ENCODE measurements around the gene CCDC171. TPM values are rescaled to one million over a fixed set of nuclear protein-coding genes. Genes with fewer than 3 reads are reported as not detected.

Gene CCDC171
- total and polyA plus RNA-seq, 4 experiments from 2014 or later, result 0.11 to 1.9 (median 1.0) TPM

GRCh38 chr9:15867988-15868387 is 315.1 kb downstream of the CCDC171 start:
- Mint-ChIP-seq H3K4me1 (no peaks in the 10 kb centered on the region), H3K27ac (no peak overlapping the region), H3K4me3 (no peak overlapping the region), H3K27me3 (no peaks in the 10 kb centered on the region), H3K36me3 (no peaks in the 10 kb centered on the region), H3K9me3 (peaks cover 0 to 1% (median 0%) of the 10 kb centered on the region in 8 donors)
- intact Hi-C loops (cut with micrococcal nuclease), result no loop called here
- ChIA-PET POLR2A (ENCODE audit: partially characterized antibody) (no interaction called here), CTCF (ENCODE audit: partially characterized antibody) (interaction anchor here (0.9 kb wide), 1 partner anchor 11 kb away, joined by 3 read pairs; no protein-coding TSS in a partner anchor)
- no peaks in the 10 kb centered on the region for H3K9me3 ChIP-seq (ENCODE audit: control insufficient read depth in 1 of 2, low read length in 2 of 2)
- no peak for DNase-seq
- H3K4me3 ChIP-seq (ENCODE audit: low read length in 2 of 2), result no peak overlapping the region
- H3K4me1 ChIP-seq (ENCODE audit: insufficient read depth, low read length), result no peaks in the 10 kb centered on the region
- no peaks in the 10 kb centered on the region for H3K36me3 ChIP-seq (ENCODE audit: insufficient read depth, low read length)
- H3K27me3 ChIP-seq (ENCODE audit: insufficient read depth, low read length), result no peaks in the 10 kb centered on the region
- no peak overlapping the region for H3K27ac ChIP-seq (ENCODE audit: low read depth, low read length)

DNA sequence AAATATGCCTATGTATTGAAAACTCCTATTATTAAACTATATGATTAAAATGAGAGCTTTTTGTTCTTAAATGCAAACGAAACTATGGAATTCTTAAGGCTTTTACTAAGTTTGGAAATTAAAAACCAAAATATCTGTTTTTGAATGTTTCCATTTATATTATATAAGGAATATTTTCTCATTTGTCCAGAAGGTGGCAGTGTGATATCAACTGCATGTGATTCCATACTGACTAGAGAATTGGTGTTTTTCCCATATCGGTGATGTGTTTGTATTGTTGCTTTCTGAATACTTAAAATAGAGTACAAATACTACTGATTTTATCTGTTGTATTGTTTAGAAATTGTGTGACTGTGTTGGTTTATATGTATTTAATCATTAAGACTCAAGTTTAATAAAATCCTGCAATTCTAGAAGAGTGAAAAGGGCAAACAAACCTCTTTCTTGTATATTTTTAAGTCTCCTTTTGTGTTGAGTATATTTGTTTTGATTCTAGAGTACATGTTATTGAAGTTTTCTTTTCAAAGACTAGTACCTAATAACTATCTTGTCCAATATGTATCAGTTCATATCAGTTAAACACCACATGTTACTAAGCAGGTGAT is 320.8 kb downstream of the CCDC171 start:
- Histone ChIP-seq H3K9me3 (ENCODE audit: control insufficient read depth in 1 of 2, low read length in 2 of 2) (no peaks in the 10 kb centered on the region), H3K4me3 (ENCODE audit: low read length in 2 of 2) (no peak overlapping the region), H3K27ac (ENCODE audit: low read depth, low read length) (no peak overlapping the region), H3K36me3 (ENCODE audit: insufficient read depth, low read length) (no peaks in the 10 kb centered on the region), H3K4me1 (ENCODE audit: insufficient read depth, low read length) (no peaks in the 10 kb centered on the region), H3K27me3 (ENCODE audit: insufficient read depth, low read length) (no peaks in the 10 kb centered on the region)
- no peaks in the 10 kb centered on the region for H3K36me3 Mint-ChIP-seq
- H3K4me1 Mint-ChIP-seq, result no peaks in the 10 kb centered on the region
- no peak overlapping the region for H3K27ac Mint-ChIP-seq
- H3K27me3 Mint-ChIP-seq, result no peaks in the 10 kb centered on the region
- DNase-seq, result no peak
- H3K9me3 Mint-ChIP-seq, result peaks cover 0 to 1% (median 0%) of the 10 kb centered on the region in 8 donors
- intact Hi-C loops (cut with micrococcal nuclease), result no loop called here
- H3K4me3 Mint-ChIP-seq, result no peak overlapping the region
- ChIA-PET POLR2A (ENCODE audit: partially characterized antibody) (no interaction called here), CTCF (ENCODE audit: partially characterized antibody) (interaction anchor here (1.2 to 1.8 kb wide), 3 partner anchors 8 to 1588 kb away, joined by 3 to 7 read pairs (median 6); no protein-coding TSS in a partner anchor)

GRCh38 chr9:15882328-15882727 is 329.5 kb downstream of the CCDC171 start:
- Mint-ChIP-seq H3K27me3 (no peaks in the 10 kb centered on the region), H3K9me3 (peaks cover 0 to 4% (median 0%) of the 10 kb centered on the region in 8 donors), H3K4me3 (no peak overlapping the region), H3K27ac (no peak overlapping the region), H3K36me3 (peaks cover 0 to 3% of the 10 kb centered on the region in 2 donors), H3K4me1 (no peaks in the 10 kb centered on the region)
- DNase-seq, result no peak
- POLR2A ChIA-PET (ENCODE audit: partially characterized antibody), result no interaction called here
- H3K9me3 ChIP-seq (ENCODE audit: control insufficient read depth in 1 of 2, low read length in 2 of 2), result no peaks in the 10 kb centered on the region
- no peaks in the 10 kb centered on the region for H3K27me3 ChIP-seq (ENCODE audit: insufficient read depth, low read length)
- no peak overlapping the region for H3K4me3 ChIP-seq (ENCODE audit: low read length in 2 of 2)
- H3K27ac ChIP-seq (ENCODE audit: low read depth, low read length), result no peak overlapping the region
- H3K36me3 ChIP-seq (ENCODE audit: insufficient read depth, low read length), result no peaks in the 10 kb centered on the region
- CTCF ChIA-PET (ENCODE audit: partially characterized antibody), result interaction anchor here (1.0 kb wide), 1 partner anchor 9 kb away, joined by 6 read pairs; no protein-coding TSS in a partner anchor
- H3K4me1 ChIP-seq (ENCODE audit: insufficient read depth, low read length), result no peaks in the 10 kb centered on the region
- intact Hi-C loops (cut with micrococcal nuclease), result no loop called here

DNA sequence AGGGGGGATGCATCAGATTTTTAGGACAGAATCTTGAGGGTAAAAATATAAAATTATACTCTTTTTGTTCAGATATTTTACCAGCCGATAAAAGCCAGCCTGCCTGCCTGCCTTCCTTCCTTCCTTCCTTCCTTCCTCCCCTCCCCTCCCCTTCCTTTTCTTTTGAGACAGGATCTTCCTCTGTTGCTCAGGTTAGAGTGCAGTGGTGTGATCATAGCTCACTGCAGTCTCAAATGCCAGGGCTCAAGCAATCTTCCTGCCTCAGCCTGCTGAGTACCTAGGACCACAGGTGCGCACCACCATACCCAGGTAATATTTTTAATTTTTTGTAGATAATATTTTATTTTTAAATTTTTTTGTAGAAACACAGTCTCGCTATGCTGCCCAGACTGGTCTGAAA is 330.0 kb downstream of the CCDC171 start:
- Histone ChIP-seq H3K27ac (ENCODE audit: low read depth, low read length) (no peak overlapping the region), H3K4me3 (ENCODE audit: low read length in 2 of 2) (no peak overlapping the region), H3K4me1 (ENCODE audit: insufficient read depth, low read length) (no peaks in the 10 kb centered on the region), H3K9me3 (ENCODE audit: control insufficient read depth in 1 of 2, low read length in 2 of 2) (no peaks in the 10 kb centered on the region), H3K27me3 (ENCODE audit: insufficient read depth, low read length) (no peaks in the 10 kb centered on the region), H3K36me3 (ENCODE audit: insufficient read depth, low read length) (no peaks in the 10 kb centered on the region)
- no peak overlapping the region for H3K4me3 Mint-ChIP-seq
- intact Hi-C loops (cut with micrococcal nuclease), result no loop called here
- POLR2A ChIA-PET (ENCODE audit: partially characterized antibody), result no interaction called here
- CTCF ChIA-PET (ENCODE audit: partially characterized antibody), result no interaction called here
- no peaks in the 10 kb centered on the region for H3K4me1 Mint-ChIP-seq
- DNase-seq, result no peak
- peaks cover 0 to 4% (median 0%) of the 10 kb centered on the region in 8 donors for H3K9me3 Mint-ChIP-seq
- H3K27me3 Mint-ChIP-seq, result no peaks in the 10 kb centered on the region
- H3K36me3 Mint-ChIP-seq, result peaks cover 0 to 3% of the 10 kb centered on the region in 2 donors
- H3K27ac Mint-ChIP-seq, result no peak overlapping the region

DNA sequence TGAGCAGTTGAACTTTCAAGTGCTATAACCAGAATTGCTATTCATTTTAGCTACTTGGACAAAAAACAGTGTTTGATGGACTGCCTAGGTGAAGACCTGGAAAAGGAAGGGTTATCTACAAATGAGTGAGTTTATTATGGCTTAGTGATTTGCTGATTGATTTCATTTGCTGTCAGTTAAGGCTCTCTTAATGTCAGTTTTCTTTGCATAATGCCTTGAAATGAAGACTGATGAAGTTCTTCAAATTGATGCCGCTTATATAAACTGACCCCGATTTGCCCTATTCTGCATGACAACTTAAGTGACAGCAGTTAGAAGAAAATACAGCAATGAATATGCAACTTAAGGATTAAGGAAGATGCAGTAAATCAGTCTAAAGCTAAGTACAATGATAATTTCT is 332.6 kb downstream of the CCDC171 start:
- Histone ChIP-seq H3K4me1 (ENCODE audit: insufficient read depth, low read length) (no peaks in the 10 kb centered on the region), H3K4me3 (ENCODE audit: low read length in 2 of 2) (no peak overlapping the region), H3K36me3 (ENCODE audit: insufficient read depth, low read length) (no peaks in the 10 kb centered on the region), H3K27me3 (ENCODE audit: insufficient read depth, low read length) (no peaks in the 10 kb centered on the region), H3K27ac (ENCODE audit: low read depth, low read length) (no peak overlapping the region), H3K9me3 (ENCODE audit: control insufficient read depth in 1 of 2, low read length in 2 of 2) (no peaks in the 10 kb centered on the region)
- Mint-ChIP-seq H3K4me3 (no peak overlapping the region), H3K9me3 (peaks cover 0 to 8% (median 0%) of the 10 kb centered on the region in 8 donors), H3K27me3 (no peaks in the 10 kb centered on the region), H3K4me1 (no peaks in the 10 kb centered on the region), H3K36me3 (peaks cover 0 to 3% of the 10 kb centered on the region in 2 donors), H3K27ac (no peak overlapping the region)
- ChIA-PET CTCF (ENCODE audit: partially characterized antibody) (no interaction called here), POLR2A (ENCODE audit: partially characterized antibody) (no interaction called here)
- intact Hi-C loops (cut with micrococcal nuclease), result no loop called here
- DNase-seq, result no peak

- Mint-ChIP-seq H3K27ac (no peak overlapping the region), H3K27me3 (no peaks in the 10 kb centered on the region), H3K36me3 (peaks cover 0 to 3% of the 10 kb centered on the region in 2 donors), H3K9me3 (peaks cover 0 to 14% (median 7%) of the 10 kb centered on the region in 8 donors), H3K4me3 (no peak overlapping the region), H3K4me1 (no peaks in the 10 kb centered on the region)
- DNase-seq, result no peak
- ChIA-PET CTCF (ENCODE audit: partially characterized antibody) (no interaction called here), POLR2A (ENCODE audit: partially characterized antibody) (no interaction called here)
- Histone ChIP-seq H3K9me3 (ENCODE audit: control insufficient read depth in 1 of 2, low read length in 2 of 2) (no peaks in the 10 kb centered on the region), H3K27ac (ENCODE audit: low read depth, low read length) (no peak overlapping the region), H3K4me1 (ENCODE audit: insufficient read depth, low read length) (no peaks in the 10 kb centered on the region), H3K27me3 (ENCODE audit: insufficient read depth, low read length) (no peaks in the 10 kb centered on the region), H3K36me3 (ENCODE audit: insufficient read depth, low read length) (no peaks in the 10 kb centered on the region), H3K4me3 (ENCODE audit: low read length in 2 of 2) (no peak overlapping the region)
- intact Hi-C loops (cut with micrococcal nuclease), result no loop called here
Observed at GRCh38 chr9:15889555-15889954, 336.7 kb downstream of the CCDC171 start.

- intact Hi-C loops (cut with micrococcal nuclease), result no loop called here
- Mint-ChIP-seq H3K36me3 (no peaks in the 10 kb centered on the region), H3K4me1 (no peaks in the 10 kb centered on the region), H3K9me3 (peaks cover 0 to 50% (median 32%) of the 10 kb centered on the region in 8 donors), H3K27me3 (no peaks in the 10 kb centered on the region), H3K4me3 (no peak overlapping the region), H3K27ac (no peak overlapping the region)
- CTCF ChIA-PET (ENCODE audit: partially characterized antibody), result no interaction called here
- DNase-seq, result no peak
- no peaks in the 10 kb centered on the region for H3K9me3 ChIP-seq (ENCODE audit: control insufficient read depth in 1 of 2, low read length in 2 of 2)
- no peaks in the 10 kb centered on the region for H3K27me3 ChIP-seq (ENCODE audit: insufficient read depth, low read length)
- POLR2A ChIA-PET (ENCODE audit: partially characterized antibody), result no interaction called here
- H3K4me1 ChIP-seq (ENCODE audit: insufficient read depth, low read length), result no peaks in the 10 kb centered on the region
- no peak overlapping the region for H3K4me3 ChIP-seq (ENCODE audit: low read length in 2 of 2)
- no peaks in the 10 kb centered on the region for H3K36me3 ChIP-seq (ENCODE audit: insufficient read depth, low read length)
- no peak overlapping the region for H3K27ac ChIP-seq (ENCODE audit: low read depth, low read length)
Observed at GRCh38 chr9:15901572-15901971, 348.7 kb downstream of the CCDC171 start.
